GM19372 (cell line): ENCODE results near the gene RRAGC.
A peak's percentile ranks its signal among the peaks of the same experiment; 100 is the strongest.

Experiments used
- ATAC-seq: cut with Tn5 transposase; IDR thresholded peaks from one replicate; pipeline ENCODE4 v1.9.1; 2021; ENCODE audit warnings: mild to moderate bottlenecking, low read depth, moderate library complexity; ENCODE audit not compliant: unreplicated experiment

Gene RRAGC

GRCh38 chr1:38859561-38860453 is at the start of gene RRAGC:
RRAGC (minus strand) TSS chr1:38859772; CDS start chr1:38859646, 126 bp downstream.
- peak; percentile 96 for ATAC-seq

DNA sequence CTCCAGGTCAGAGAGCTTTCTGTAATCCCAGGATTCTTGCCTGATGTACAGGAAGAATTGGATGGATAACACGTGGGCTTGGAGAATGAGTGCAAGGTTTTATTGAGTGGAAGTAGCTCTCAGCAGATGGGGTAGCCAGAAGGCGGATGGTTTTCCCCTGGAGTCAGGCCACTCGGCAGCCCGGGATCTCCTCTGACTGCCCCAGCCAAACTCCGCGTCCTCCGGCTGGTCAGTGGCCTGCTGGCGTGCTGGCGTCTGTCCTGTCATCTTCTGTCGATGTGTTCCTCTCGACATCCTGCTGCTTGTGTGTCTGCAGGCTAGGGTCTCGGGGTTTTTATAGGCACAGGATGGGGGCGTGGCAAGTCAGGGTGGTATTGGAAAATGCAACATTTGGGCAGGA is 49.2 kb upstream of the RRAGC start:
- ATAC-seq, result no peak

DNA sequence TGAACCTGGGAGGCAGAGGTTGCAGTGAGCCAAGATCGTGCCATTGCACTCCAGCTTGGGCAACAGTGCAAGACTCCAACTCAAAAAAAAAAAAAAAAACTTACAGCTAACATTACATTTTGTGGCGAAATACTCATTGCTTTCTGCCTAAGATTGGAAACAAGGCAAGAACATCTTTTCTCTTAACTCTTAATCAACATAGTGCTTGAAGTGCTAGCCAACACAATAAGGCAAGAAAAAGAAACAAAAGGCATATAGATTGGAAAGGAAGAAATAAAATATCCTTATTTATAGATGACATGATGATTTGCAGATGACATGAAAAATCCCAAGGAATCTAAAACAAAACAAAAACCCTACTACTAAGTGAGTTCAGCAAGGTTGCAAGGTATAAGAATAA is 46.4 kb upstream of the RRAGC start:
- no peak for ATAC-seq

DNA sequence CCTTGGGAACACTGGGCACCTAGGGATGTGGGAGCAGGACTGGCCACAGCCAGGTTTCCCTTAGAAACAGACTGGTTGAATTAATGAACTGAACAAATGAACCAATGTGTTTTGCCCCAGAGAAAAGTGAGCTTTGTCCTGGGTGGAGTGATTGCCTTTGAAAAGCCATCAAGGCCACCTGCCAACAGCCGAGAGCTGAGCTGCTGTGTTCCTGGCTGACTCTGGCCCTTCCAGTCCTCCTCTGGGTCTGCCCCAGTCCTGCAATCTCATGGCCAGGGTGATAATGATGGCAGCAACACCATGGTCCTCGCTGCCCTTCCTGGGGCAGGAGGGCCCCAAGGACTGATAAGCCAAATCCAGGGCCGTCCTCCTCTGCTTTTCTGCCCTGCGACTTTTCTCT is 40.0 kb upstream of the RRAGC start:
- no peak for ATAC-seq

DNA sequence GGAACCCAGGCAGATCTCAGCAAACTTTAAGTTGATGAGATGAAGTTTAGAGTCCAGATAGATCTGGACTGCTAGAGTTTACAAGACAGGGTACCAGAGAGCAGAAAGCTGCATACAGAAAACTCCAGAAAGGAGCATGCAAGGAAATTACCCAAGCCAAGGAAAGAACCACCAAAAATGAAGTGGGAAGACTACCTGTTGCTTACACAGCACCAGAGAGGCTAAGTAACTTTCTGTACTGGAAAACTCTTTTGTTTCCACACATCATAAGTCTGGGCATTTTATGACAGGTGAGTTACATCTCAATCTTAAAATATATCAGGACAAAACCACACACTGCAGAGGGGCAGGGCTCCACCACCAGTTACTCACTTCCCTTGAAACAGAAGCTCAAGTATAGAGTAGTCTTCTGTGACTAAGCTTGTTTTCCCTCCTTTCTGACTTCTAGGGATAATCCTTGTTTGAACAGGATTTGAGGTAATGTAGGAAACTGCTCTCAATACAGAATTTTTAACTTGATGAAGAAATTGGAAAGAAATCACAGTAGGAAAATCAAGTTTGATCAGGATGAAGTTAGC is 39.2 kb upstream of the RRAGC start:
- no peak for ATAC-seq

- no peak for ATAC-seq
Measured at GRCh38 chr1:38896169-38896568, 36.6 kb upstream of the RRAGC start.

DNA sequence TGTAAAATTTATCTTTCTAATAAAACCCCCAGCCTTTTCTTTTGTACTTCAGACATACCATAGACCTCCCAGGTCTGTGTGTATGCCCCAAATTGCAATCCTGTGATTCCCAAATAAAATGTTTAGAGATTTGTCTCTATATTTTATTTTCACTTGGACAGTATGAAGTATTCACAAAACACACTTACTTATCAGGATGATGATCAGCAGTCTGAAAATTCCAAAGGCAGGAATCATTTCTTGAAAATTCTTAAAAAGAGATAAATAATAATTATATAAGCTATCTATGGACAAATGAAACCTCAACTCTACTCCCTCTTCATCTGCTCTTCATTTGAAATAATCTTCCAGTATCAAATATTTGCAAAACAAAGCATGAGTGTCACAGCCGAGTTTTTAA is 33.4 kb upstream of the RRAGC start:
- ATAC-seq, result no peak

- no peak for ATAC-seq
Measured at GRCh38 chr1:38891753-38892152, 32.2 kb upstream of the RRAGC start.

- ATAC-seq, result no peak
Measured at GRCh38 chr1:38889589-38889988, 30.0 kb upstream of the RRAGC start.

DNA sequence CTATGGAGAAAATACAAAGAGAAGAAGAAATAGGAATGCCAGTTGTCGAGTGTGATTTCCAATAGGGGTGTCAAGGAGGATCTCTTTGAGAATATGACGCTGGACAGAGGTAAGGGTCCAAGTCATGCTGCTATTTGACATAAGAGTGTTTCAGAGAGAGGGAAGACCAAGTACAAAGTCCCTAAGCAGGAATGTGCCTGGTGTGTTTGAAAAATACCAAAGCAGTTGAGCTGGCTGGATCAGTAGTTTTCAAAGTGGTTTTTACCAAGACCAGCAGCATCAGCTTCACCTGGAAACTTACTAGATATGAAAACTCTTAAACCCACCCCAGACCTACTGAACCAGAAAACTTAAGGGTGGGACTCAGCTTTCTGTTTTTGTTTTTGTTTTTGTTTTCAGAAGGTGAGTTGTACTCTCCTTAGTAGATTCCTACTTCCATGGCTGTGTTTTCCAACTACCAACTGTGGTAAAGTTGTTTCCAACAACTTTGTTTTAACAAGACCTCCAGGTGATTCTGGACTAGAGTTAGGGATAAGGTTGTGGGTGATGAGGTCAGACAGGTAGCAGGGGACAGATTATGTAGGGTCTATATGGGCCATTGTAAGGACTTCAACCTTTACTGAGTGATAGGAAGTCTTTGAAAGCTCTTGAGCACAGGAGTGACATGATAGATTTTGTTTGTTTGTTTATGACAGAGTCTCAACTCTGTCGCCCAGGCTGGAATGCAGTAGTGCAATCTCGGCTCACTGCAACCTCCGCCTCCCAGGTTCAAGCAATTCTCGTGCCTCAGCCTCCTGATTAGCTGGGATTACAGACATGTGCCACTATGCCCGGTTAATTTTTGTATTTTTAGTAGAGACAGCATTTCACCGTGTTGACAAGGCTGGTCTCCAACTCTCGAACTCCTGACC is 29.1 kb upstream of the RRAGC start:
- no peak for ATAC-seq

DNA sequence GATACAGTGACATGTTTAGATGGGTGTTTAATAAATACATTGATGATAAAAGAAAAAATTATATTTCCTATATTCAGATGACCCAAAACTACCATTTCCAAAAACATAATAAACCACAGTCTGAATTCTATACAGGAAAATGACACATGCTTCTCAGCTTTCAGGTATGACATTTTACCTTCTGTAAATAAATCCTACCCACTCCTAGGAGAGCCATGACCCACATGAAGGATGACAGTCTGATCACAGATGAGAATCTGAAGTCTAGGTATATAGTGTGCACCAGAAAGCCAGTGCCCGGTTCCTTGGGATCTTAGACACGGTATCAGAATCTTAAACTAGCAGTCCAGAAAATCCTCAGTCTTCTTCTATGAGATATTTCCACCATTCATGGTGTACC is 25.5 kb upstream of the RRAGC start:
- no peak for ATAC-seq

- no peak for ATAC-seq
Measured at GRCh38 chr1:38881487-38881886, 21.9 kb upstream of the RRAGC start, which contains the start of gene GJA9. GJA9 (minus strand) TSS chr1:38881587; CDS start chr1:38876098, 5,489 bp downstream.

GRCh38 chr1:38875811-38876210 is 16.2 kb upstream of the RRAGC start:
- ATAC-seq, result no peak

DNA sequence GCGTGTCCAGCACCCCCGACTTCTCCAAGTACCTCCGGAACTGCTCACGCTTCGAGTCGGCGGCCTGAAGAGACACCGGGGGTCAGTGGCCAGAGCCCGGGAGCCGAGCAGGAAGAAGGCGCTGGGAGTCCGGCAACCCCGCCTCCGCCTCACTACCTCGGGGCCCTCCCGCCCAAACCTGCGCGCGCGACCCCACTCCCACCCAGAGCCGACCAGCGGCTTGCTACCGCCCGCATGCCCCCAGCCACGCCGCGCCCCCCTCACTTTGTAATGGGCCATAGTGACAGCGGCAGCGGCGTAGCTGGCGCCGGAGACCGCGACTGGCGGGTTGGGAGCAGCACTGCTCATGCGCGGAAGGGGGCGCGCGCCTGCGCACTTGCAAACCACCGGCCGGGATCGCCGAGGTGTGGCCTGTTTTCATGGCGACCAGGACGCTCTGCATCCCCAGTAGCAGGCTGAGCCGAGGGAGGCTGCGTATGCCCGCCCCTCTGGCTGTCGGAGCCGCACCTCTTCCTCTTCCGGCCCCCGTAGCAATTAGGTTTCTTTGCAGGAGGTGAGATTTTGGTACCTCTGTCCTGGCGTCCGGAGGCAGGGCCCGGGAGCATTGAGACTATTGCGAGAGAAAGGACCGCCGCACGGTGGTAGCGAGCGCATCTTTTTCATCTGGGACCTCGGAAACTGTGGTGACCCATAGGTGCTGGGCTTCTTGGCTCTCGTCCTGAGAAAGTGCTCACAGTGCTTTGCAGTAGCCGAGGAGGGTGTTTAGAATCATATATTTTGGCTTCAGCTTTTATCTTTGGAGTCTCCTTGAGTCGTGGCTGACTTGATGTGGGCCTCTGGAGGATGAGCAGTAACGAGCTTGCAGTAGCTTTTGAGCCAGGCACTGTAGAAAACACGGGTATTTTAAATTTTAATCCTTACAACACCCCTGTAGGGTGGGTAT is 13.7 kb upstream of the RRAGC start, which contains the start of gene MYCBP:
TSS of gene MYCBP (minus strand) at position 322 of the 943 bp plus-strand sequence. CDS start at position 279, 43 bp downstream.
- peak; percentile 96 for ATAC-seq

GRCh38 chr1:38872401-38873026 is 12.9 kb upstream of the RRAGC start:
- ATAC-seq, result no peak

- ATAC-seq, result no peak
Measured at GRCh38 chr1:38870996-38871395, 11.4 kb upstream of the RRAGC start.

DNA sequence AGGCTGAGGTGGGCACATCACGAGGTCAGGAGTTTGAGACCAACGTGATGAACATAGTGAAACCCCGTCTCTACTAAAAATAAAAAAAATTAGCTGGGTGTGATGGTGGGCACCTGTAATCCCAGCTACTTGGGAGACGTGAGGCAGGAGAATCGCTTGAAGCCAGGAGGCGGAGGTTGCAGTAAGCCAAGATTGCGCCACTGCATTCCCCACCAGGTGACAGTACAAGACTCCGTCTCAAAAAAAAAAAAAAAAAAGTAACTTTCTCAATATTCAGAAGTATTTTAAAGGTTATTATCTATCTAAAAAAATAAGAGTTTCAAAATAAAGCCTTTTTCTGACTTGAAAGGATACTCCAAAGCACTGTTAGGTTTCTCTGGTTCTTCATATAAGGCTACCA is 7.6 kb upstream of the RRAGC start:
- ATAC-seq, result no peak

GRCh38 chr1:38865112-38865715 is 5.6 kb upstream of the RRAGC start:
- ATAC-seq, result no peak

GRCh38 chr1:38860454-38860795 is 853 bp upstream of the RRAGC start:
- no peak for ATAC-seq
